Kidney epithelial cell (primary cell): ENCODE measurements around the gene GDPGP1. TPM values are rescaled to one million over a fixed set of nuclear protein-coding genes. Genes with fewer than 3 reads are reported as not detected.

Experiments
- DNase-seq: peaks from one replicate; pipeline ENCODE4 v3.0.0-alpha.2; 2010; ENCODE audit warnings: low read depth
- H3K27me3 ChIP-seq: 2 replicates; pipeline ENCODE4 v1.6.0; 2011; ENCODE audit warnings: low read length; ENCODE audit not compliant: control insufficient read depth, insufficient read depth
- H3K36me3 ChIP-seq: 2 replicates; pipeline ENCODE4 v1.5.1; 2011; ENCODE audit warnings: low read length; ENCODE audit not compliant: control insufficient read depth, insufficient read depth
- H3K4me3 ChIP-seq: 2 replicates; pipeline ENCODE4 v1.5.1; 2011; ENCODE audit warnings: low read depth, mild to moderate bottlenecking, control low read depth, low read length
- CTCF ChIP-seq: IDR thresholded peaks from 2 replicates; pipeline ENCODE4 v1.5.1; 2011; ENCODE audit warnings: mild to moderate bottlenecking, moderate library complexity, low read length, control low read depth, inconsistent platforms; ENCODE audit not compliant: insufficient read depth, poor library complexity, severe bottlenecking
- total RNA-seq: library from RNA; depleted of rRNA; stranded (reverse); fragments of >200 nt; gene quantifications from 2 replicates; pipeline ENCODE4 v1.2.3, GENCODE V29; 2015

Gene GDPGP1
- total RNA-seq, 1 donor from 2014 or later, result 8.1 TPM

DNA sequence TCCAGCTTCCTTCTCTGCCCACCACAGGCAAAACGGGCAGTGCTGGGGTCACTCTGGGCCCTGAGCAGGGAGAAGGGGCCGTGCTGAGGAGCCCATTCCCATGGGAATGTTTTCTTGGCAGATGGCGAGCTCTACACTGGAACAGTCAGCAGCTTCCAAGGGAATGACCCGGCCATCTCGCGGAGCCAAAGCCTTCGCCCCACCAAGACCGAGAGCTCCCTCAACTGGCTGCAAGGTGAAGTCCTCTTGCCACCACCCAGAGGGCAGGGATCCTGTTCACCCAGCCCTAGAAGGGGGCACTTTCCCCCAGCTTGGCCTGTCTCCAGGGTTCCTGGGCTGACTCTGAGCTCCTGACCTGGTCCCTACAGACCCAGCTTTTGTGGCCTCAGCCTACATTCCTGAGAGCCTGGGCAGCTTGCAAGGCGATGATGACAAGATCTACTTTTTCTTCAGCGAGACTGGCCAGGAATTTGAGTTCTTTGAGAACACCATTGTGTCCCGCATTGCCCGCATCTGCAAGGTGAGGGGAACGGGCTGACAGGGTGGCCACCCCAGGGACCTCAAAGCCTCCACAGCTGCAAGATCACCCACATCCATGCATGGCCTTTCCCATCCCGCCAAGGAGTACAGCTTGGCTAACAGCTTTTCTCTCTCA, 12.6 kb upstream of the GDPGP1 start:
- no peak for DNase-seq
- peak; percentile 75 for TF ChIP-seq CTCF
- H3K4me3 ChIP-seq, result no peak overlapping the region
- no peaks in the 10 kb centered on the region for H3K27me3 ChIP-seq
- peaks cover 4% of the 10 kb centered on the region for H3K36me3 ChIP-seq

GRCh38 chr15:90222547-90222946, 11.5 kb upstream of the GDPGP1 start:
- no peak for TF ChIP-seq CTCF
- Histone ChIP-seq H3K4me3 (no peak overlapping the region), H3K27me3 (no peaks in the 10 kb centered on the region), H3K36me3 (peaks cover 6% of the 10 kb centered on the region)
- DNase-seq, result no peak

DNA sequence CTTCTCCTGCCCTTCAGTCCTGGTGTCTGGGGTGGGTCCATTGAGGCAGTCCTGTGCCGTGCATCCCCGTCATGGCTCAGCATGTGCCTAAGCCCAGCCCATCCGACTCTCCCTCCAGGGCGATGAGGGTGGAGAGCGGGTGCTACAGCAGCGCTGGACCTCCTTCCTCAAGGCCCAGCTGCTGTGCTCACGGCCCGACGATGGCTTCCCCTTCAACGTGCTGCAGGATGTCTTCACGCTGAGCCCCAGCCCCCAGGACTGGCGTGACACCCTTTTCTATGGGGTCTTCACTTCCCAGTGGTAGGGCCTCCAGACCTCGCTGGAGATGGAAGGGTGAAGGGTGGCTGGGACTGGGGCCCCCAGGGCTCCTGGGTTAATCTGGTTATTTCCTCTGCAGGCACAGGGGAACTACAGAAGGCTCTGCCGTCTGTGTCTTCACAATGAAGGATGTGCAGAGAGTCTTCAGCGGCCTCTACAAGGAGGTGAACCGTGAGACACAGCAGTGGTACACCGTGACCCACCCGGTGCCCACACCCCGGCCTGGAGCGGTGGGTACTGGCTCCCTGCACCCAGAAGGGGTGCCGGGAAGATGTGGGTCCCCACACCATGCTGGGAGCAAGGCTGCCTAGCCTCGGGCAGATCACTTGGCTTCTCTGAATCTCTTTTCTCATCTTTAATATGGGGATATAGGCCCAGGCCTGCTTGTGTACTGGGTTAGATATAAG, 10.4 kb upstream of the GDPGP1 start:
- no peak overlapping the region for H3K4me3 ChIP-seq
- TF ChIP-seq CTCF, result no peak
- H3K27me3 ChIP-seq, result no peaks in the 10 kb centered on the region
- no peak for DNase-seq
- peaks cover 6% of the 10 kb centered on the region for H3K36me3 ChIP-seq

DNA sequence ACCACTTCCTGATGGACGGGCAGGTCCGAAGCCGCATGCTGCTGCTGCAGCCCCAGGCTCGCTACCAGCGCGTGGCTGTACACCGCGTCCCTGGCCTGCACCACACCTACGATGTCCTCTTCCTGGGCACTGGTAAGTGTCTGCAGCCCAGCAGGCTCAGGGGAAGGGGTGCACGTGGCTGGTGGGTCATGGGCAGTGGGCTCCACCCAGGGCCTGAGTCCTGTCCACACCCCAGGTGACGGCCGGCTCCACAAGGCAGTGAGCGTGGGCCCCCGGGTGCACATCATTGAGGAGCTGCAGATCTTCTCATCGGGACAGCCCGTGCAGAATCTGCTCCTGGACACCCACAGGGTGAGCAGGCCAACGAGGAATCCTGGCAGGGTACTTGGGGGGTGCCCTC, 9.0 kb upstream of the GDPGP1 start:
- Histone ChIP-seq H3K27me3 (no peaks in the 10 kb centered on the region), H3K36me3 (peaks cover 6% of the 10 kb centered on the region), H3K4me3 (no peak overlapping the region)
- no peak for TF ChIP-seq CTCF
- DNase-seq, result no peak

- H3K36me3 ChIP-seq, result peaks cover 4% of the 10 kb centered on the region
- no peak for DNase-seq
- H3K4me3 ChIP-seq, result no peak overlapping the region
- H3K27me3 ChIP-seq, result no peaks in the 10 kb centered on the region
- TF ChIP-seq CTCF, result no peak
Observed at GRCh38 chr15:90225504-90226234, 8.3 kb upstream of the GDPGP1 start.
